OCI-LY1 (cell line): Measurements from ENCODE around the gene COL16A1.

Source experiments
- H2AFZ ChIP-seq: fragments of 200-600 bp; sonication (generic), shearing (Covaris generic); 2 replicates; pipeline ENCODE4 v1.6.0; 2014; ENCODE audit warnings: antibody characterized with exemption, mild to moderate bottlenecking, low read length
- H3F3A ChIP-seq: fragments of 200-600 bp; sonication (generic), shearing (Covaris generic); 2 replicates; pipeline ENCODE4 v1.6.0; 2014; ENCODE audit warnings: mild to moderate bottlenecking, antibody characterized with exemption, low read length, moderate library complexity; ENCODE audit not compliant: insufficient read depth
- H3K27ac ChIP-seq: fragments of 200-600 bp; sonication (generic); 2 replicates; pipeline ENCODE4 v1.5.1; 2014; ENCODE audit warnings: low read length, mixed run types, mild to moderate bottlenecking, low read depth; ENCODE audit not compliant: poor library complexity, severe bottlenecking
- H3K27me3 ChIP-seq: fragments of 200-600 bp; sonication (generic); 2 replicates; pipeline ENCODE4 v1.6.0; 2014; ENCODE audit warnings: antibody characterized with exemption, mild to moderate bottlenecking, low read length, moderate library complexity; ENCODE audit not compliant: insufficient read depth
- H3K36me3 ChIP-seq: fragments of 200-600 bp; sonication (generic); 2 replicates; pipeline ENCODE4 v1.6.1; 2014; ENCODE audit warnings: mild to moderate bottlenecking, antibody characterized with exemption, low read length, moderate library complexity, mixed read lengths; ENCODE audit not compliant: insufficient read depth
- H3K4me1 ChIP-seq: fragments of 200-600 bp; sonication (generic); 2 replicates; pipeline ENCODE4 v1.5.1; 2014; ENCODE audit warnings: mild to moderate bottlenecking, low read length, moderate library complexity; ENCODE audit not compliant: insufficient read depth, severe bottlenecking
- H3K4me2 ChIP-seq: fragments of 200-600 bp; sonication (generic), shearing (Covaris generic); 2 replicates; pipeline ENCODE4 v1.6.1; 2014; ENCODE audit warnings: low read length
- H3K4me3 ChIP-seq: fragments of 200-600 bp; sonication (generic); 2 replicates; pipeline ENCODE4 v1.5.1; 2014; ENCODE audit warnings: low read length, low read depth, mild to moderate bottlenecking, mixed read lengths; ENCODE audit not compliant: poor library complexity, severe bottlenecking
- H3K79me2 ChIP-seq: fragments of 200-600 bp; shearing (Covaris generic); 2 replicates; pipeline ENCODE4 v1.6.1; 2016; ENCODE audit warnings: mixed run types, low read length, mixed read lengths; ENCODE audit not compliant: insufficient read depth
- H3K9ac ChIP-seq: fragments of 200-600 bp; sonication (generic), shearing (Covaris generic); 2 replicates; pipeline ENCODE4 v1.6.1; 2014; ENCODE audit warnings: mild to moderate bottlenecking, low read length, mixed read lengths
- H3K9me2 ChIP-seq: fragments of 200-600 bp; sonication (generic), shearing (Covaris generic); 2 replicates; pipeline ENCODE4 v1.6.1; 2014; ENCODE audit warnings: low read depth, mild to moderate bottlenecking, low read length, mixed read lengths
- H3K9me3 ChIP-seq: fragments of 200-600 bp; shearing (Covaris generic); 2 replicates; pipeline ENCODE4 v1.6.1; 2014; ENCODE audit warnings: low read length, mixed read lengths
- H4K20me1 ChIP-seq: fragments of 200-600 bp; sonication (generic), shearing (Covaris generic); 2 replicates; pipeline ENCODE4 v1.6.0; 2016; ENCODE audit warnings: mild to moderate bottlenecking, low read length; ENCODE audit not compliant: insufficient read depth
- CTCF ChIP-seq: fragments of 200-600 bp; sonication (generic), shearing (Covaris generic); IDR thresholded peaks from 2 replicates; pipeline ENCODE4 v1.5.1; 2017; ENCODE audit warnings: mild to moderate bottlenecking, antibody characterized with exemption, low read length, moderate library complexity, mixed read lengths
- EZH2 ChIP-seq: fragments of 200-600 bp; sonication (generic), shearing (Covaris generic); IDR thresholded peaks from 2 replicates; pipeline ENCODE4 v1.8.0; 2017; ENCODE audit warnings: borderline replicate concordance, mixed run types, mild to moderate bottlenecking, antibody characterized with exemption, low read length, moderate library complexity, mixed read lengths

COL16A1 gene

GRCh38 chr1:31712630-31713029 lies 8.8 kb upstream of the COL16A1 start:
- Histone ChIP-seq H3K9ac (no peak overlapping the region), H3K79me2 (no peaks in the 10 kb centered on the region), H3K4me2 (no peak overlapping the region), H4K20me1 (no peaks in the 10 kb centered on the region), H3K4me1 (peaks cover 12% of the 10 kb centered on the region), H3K4me3 (no peak overlapping the region), H3K27me3 (peaks cover 6% of the 10 kb centered on the region), H3K9me3 (no peaks in the 10 kb centered on the region), H3K9me2 (no peaks in the 10 kb centered on the region), H3K36me3 (no peaks in the 10 kb centered on the region), H2AFZ (no peak overlapping the region), H3K27ac (no peak overlapping the region), H3F3A (no peaks in the 10 kb centered on the region)
- TF ChIP-seq EZH2 (no peak), CTCF (no peak)

- TF ChIP-seq CTCF (no peak), EZH2 (no peak)
- Histone ChIP-seq H3K9ac (no peak overlapping the region), H4K20me1 (no peaks in the 10 kb centered on the region), H3K9me2 (no peaks in the 10 kb centered on the region), H3K4me3 (no peak overlapping the region), H3K9me3 (no peaks in the 10 kb centered on the region), H3K27ac (no peak overlapping the region), H2AFZ (no peak overlapping the region), H3K36me3 (no peaks in the 10 kb centered on the region), H3K4me1 (peaks cover 12% of the 10 kb centered on the region), H3K27me3 (peaks cover 6% of the 10 kb centered on the region), H3F3A (no peaks in the 10 kb centered on the region), H3K79me2 (no peaks in the 10 kb centered on the region), H3K4me2 (no peak overlapping the region)
These were observed 8.3 kb upstream of the COL16A1 start for GRCh38 chr1:31712068-31712467.

GRCh38 chr1:31708324-31708723 lies 4.5 kb upstream of the COL16A1 start:
- Histone ChIP-seq H3K27me3 (peaks cover 14% of the 10 kb centered on the region; the same call in 1 of the 2 replicates), H3K4me1 (no peaks in the 10 kb centered on the region), H3K9me3 (no peaks in the 10 kb centered on the region), H3K4me2 (no peak overlapping the region), H3K36me3 (no peaks in the 10 kb centered on the region), H2AFZ (no peak overlapping the region), H3K9me2 (no peaks in the 10 kb centered on the region), H3K9ac (no peak overlapping the region), H3F3A (no peaks in the 10 kb centered on the region), H3K4me3 (no peak overlapping the region), H3K27ac (no peak overlapping the region), H3K79me2 (no peaks in the 10 kb centered on the region), H4K20me1 (no peaks in the 10 kb centered on the region)
- TF ChIP-seq CTCF (no peak), EZH2 (no peak)
